Tibial nerve (tissue), 4 donors: Measurements from ENCODE around the gene S100PBP. TPM values are rescaled to one million over a fixed set of nuclear protein-coding genes. Genes with fewer than 3 reads are reported as not detected.

Source experiments
- DNase-seq, 2 donors: peaks; one replicate each; pipeline ENCODE4 v3.0.0-alpha.2; 2019; ENCODE audit warnings: low spot score in 2 of 2
- H3K27ac ChIP-seq, 4 donors: fragments of 200-600 bp; sonication (generic) in 3 of 4; one replicate each; pipeline ENCODE4 v1.5.1; 2017 to 2019; ENCODE audit warnings: mild to moderate bottlenecking in 1 of 4
- H3K27me3 ChIP-seq, 2 donors: fragments of 200-600 bp; sonication (generic) in 1 of 2; one replicate each; pipeline versions ENCODE4 v1.5.1 to v1.6.0; 2017 to 2019
- H3K36me3 ChIP-seq, 3 donors: fragments of 200-600 bp; sonication (generic); one replicate each; pipeline ENCODE4 v1.5.1; 2018 to 2019
- H3K4me1 ChIP-seq, 4 donors: fragments of 200-600 bp; sonication (generic) in 3 of 4; one replicate each; pipeline ENCODE4 v1.5.1; 2017 to 2019
- H3K4me3 ChIP-seq, 4 donors: fragments of 200-600 bp; sonication (generic) in 3 of 4; one replicate each; pipeline ENCODE4 v1.5.1; 2017 to 2019; ENCODE audit warnings: mild to moderate bottlenecking in 1 of 4, moderate library complexity in 1 of 4
- H3K9me3 ChIP-seq, 4 donors: fragments of 200-600 bp; sonication (generic) in 3 of 4; one replicate each; pipeline ENCODE4 v1.5.1; 2017 to 2019
- EP300 ChIP-seq, 2 donors: sonication (generic); formaldehyde crosslinking; IDR thresholded peaks; one replicate each; pipeline ENCODE4 v1.6.1; 2017; ENCODE audit warnings: antibody characterized with exemption in 2 of 2, mild to moderate bottlenecking in 1 of 2
- POLR2A ChIP-seq, 2 donors: fragments of 450-650 bp; IDR thresholded peaks; one replicate each; pipeline ENCODE4 v1.6.1; 2017; ENCODE audit warnings: antibody characterized with exemption in 2 of 2, mild to moderate bottlenecking in 2 of 2, moderate library complexity in 2 of 2
- WGBS, 2 donors: methylation state at CpG; one replicate each; pipeline ENCODE4 v1.1.5; 2018; 5-methylcytosine and 5-hydroxymethylcytosine counted together
- total RNA-seq, 4 donors: library from RNA; depleted of rRNA; stranded (reverse); fragments of >200 nt; gene quantifications; one replicate each; pipeline ENCODE4 v1.1.0, GENCODE V29; 2016
- TF ChIP-seq, protein P1 (sequence below), 5 experiments: fragments of 200-600 bp in 3 of 5; fragments of 450-650 bp in 2 of 5; sonication (generic) in 3 of 5; IDR thresholded peaks; one replicate each; pipeline ENCODE4 v1.5.1; 2016 to 2019; ENCODE audit warnings: antibody characterized with exemption in 5 of 5, mild to moderate bottlenecking in 3 of 5, moderate library complexity in 2 of 5

S100PBP gene
- total RNA-seq, 4 donors from 2014 or later = 24.0 to 55.5 (median 33.4) TPM

DNA sequence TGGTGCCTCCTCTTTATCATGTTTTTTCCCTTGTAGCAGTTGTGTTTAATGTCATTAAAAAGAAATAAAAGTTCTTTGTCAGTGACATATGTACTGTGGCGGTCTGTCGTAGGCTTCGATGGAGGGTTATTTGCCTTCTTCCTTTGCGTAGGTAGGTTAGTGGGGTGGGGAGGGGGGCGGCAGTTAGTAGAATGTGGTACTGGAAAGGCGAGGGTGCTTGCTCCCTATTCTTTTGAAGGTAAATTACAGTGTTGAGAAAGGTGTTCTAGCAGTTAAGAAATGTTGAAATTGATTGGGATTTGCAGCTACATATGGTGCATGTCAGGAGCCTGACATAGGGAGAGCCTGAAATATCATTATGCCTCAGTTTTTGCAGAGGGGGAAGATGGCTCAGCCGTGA lies 41.3 kb downstream of the S100PBP start:
- peaks cover 0 to 95% (median 2%) of the 10 kb centered on the region in 3 donors for H3K36me3 ChIP-seq
- no peaks in the 10 kb centered on the region for H3K9me3 ChIP-seq
- H3K27ac ChIP-seq = no peak overlapping the region
- DNase-seq = no peak
- no peak overlapping the region for H3K4me3 ChIP-seq
- peaks cover 0 to 7% (median 0%) of the 10 kb centered on the region in 4 donors for H3K4me1 ChIP-seq
- no peaks in the 10 kb centered on the region for H3K27me3 ChIP-seq
- TF ChIP-seq EP300 (IDR thresholded peaks at IDR 0.05) = no peak
- TF ChIP-seq POLR2A (IDR thresholded peaks at IDR 0.05) = no peak
- TF ChIP-seq, protein P1, sequence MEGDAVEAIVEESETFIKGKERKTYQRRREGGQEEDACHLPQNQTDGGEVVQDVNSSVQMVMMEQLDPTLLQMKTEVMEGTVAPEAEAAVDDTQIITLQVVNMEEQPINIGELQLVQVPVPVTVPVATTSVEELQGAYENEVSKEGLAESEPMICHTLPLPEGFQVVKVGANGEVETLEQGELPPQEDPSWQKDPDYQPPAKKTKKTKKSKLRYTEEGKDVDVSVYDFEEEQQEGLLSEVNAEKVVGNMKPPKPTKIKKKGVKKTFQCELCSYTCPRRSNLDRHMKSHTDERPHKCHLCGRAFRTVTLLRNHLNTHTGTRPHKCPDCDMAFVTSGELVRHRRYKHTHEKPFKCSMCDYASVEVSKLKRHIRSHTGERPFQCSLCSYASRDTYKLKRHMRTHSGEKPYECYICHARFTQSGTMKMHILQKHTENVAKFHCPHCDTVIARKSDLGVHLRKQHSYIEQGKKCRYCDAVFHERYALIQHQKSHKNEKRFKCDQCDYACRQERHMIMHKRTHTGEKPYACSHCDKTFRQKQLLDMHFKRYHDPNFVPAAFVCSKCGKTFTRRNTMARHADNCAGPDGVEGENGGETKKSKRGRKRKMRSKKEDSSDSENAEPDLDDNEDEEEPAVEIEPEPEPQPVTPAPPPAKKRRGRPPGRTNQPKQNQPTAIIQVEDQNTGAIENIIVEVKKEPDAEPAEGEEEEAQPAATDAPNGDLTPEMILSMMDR (IDR thresholded peaks at IDR 0.05) = no peak
- WGBS, 2 donors = 90 to 93% methylated on average over 7 of the region's 7 CpGs

DNA sequence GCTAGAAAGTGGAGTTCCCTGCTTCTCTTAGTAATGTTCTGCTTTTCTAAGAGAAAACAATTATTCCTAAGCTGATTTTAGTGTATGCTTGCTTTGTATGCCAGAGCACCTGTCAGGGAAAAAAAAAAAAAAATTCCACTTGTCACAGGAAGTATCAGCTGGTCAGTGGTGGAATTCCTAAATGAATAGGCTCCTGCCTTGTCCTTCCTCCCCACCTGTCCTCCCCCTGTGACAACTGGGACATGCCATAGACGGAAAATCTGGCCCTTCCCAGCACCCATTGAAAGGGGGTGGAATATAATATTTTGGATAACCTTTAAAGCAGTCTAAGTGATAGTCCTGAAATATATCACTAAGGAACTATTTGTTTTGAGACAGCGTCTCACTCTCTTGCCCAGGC lies 42.5 kb downstream of the S100PBP start:
- TF ChIP-seq, protein P1 (IDR thresholded peaks at IDR 0.05) = no peak
- TF ChIP-seq EP300 (IDR thresholded peaks at IDR 0.05) (no peak), POLR2A (IDR thresholded peaks at IDR 0.05) (no peak)
- Histone ChIP-seq H3K36me3 (peaks cover 0 to 95% (median 0%) of the 10 kb centered on the region in 3 donors), H3K27ac (no peak overlapping the region), H3K4me3 (no peak overlapping the region), H3K4me1 (peaks cover 0 to 7% (median 0%) of the 10 kb centered on the region in 4 donors), H3K27me3 (no peaks in the 10 kb centered on the region), H3K9me3 (no peaks in the 10 kb centered on the region)
- 95% methylated on average over 2 of the region's 2 CpGs for WGBS, 2 donors
- no peak for DNase-seq

DNA sequence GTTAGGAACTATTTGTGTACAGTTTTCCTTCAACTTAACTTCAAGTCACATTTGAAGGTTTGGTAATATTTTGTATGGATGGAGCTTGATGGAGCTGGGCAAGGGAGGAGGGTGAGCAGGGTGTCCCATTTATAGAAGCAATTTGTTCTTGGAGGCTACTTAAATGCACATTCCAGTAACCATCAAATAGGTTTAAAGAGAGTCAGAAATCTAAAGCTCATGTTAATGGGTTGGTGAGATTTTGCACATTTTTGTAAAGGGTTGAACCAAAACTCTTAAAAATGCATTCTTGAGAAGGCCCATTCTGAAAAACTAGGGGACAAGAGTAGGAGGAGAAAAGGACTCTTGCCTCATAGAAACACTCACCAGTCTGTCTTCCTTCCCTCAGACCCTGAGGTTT lies 43.1 kb downstream of the S100PBP start:
- H3K4me3 ChIP-seq = no peak overlapping the region
- no peaks in the 10 kb centered on the region for H3K27me3 ChIP-seq
- H3K4me1 ChIP-seq = peaks cover 0 to 7% (median 0%) of the 10 kb centered on the region in 4 donors
- no peaks in the 10 kb centered on the region for H3K9me3 ChIP-seq
- H3K27ac ChIP-seq = no peak overlapping the region
- H3K36me3 ChIP-seq = peaks cover 0 to 96% (median 0%) of the 10 kb centered on the region in 3 donors
- no peak for TF ChIP-seq POLR2A (IDR thresholded peaks at IDR 0.05)
- no peak for DNase-seq

DNA sequence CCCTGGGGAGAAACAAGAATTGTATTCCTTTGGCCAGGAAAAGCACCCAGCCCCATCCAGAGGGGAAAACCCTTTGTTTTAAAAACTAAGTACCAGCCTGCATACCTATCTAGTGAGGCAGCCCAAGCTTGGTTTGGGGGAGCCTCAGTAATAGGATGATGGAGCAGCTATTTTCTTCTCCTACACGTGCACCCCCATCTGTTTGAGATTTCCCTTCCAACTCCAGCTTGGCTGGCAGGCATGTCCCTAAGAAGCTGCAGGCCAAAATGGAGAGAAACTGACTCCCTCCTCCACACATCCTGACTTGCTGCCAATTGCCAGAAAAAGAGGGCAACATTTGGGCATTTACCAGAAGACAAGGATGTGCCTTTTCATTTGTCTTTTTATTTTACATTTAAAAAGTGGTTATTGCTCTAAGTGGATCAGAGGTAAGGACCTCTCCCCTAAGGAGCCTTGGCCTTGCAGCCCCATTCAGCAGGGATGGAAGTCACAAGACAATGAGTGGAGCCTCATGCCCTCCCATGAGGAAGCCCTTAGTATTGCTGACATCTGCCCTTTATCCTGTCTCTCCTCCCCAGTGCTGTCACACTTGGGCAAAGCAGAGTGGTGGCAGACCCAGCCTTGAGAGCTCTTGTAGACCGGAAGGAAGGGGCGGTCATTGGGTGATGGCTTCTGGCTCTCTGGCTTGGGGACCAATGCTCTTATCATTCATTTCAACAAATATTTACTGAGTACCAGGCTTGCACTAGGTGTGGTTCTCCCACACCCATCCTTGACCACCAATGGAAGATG lies 44.6 kb downstream of the S100PBP start:
- Histone ChIP-seq H3K4me1 (peaks cover 0 to 7% (median 0%) of the 10 kb centered on the region in 4 donors), H3K36me3 (peaks cover 0 to 85% (median 0%) of the 10 kb centered on the region in 3 donors), H3K9me3 (no peaks in the 10 kb centered on the region), H3K4me3 (no peak overlapping the region), H3K27me3 (no peaks in the 10 kb centered on the region), H3K27ac (no peak overlapping the region)
- DNase-seq = no peak
- 68 to 80% methylated on average over 3 of the region's 3 CpGs for WGBS, 2 donors
- TF ChIP-seq POLR2A (IDR thresholded peaks at IDR 0.05) = no peak
- TF ChIP-seq EP300 (IDR thresholded peaks at IDR 0.05) = no peak
- TF ChIP-seq, protein P1 (IDR thresholded peaks at IDR 0.05) = no peak

DNA sequence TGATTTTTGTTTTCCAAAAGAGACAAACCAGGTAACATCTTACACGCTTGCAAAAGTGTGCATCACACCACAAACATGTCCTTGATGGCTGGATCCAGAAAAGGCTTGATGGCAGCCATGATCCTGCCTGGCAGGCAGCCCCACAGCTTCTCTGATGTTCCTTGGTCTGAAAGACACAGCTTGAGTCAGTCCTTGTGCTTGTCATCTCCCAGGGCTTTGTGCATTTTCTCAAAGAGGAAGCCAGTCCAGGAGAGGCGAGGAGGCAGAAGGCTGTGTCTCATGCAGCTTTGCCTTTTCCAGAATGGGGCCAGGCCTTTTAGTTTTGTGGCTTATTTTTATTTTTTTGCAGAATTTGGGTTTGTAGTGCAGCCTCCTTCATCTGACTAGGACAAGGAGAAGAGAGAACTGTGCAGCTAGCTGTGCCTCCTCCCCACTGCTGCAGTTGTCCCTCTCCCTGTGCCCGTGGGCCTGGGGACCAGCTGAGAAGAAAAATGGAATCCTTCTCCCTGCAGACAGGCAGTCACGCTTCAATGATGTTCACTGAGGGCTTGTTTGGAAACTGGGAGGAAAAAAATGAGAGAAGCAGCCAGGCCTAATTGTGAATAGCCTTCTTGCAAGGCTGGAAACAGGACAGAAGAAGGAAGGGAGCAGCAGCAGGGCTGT lies 45.9 kb downstream of the S100PBP start:
- no peak overlapping the region for H3K27ac ChIP-seq
- DNase-seq = no peak
- no peak overlapping the region for H3K4me3 ChIP-seq
- TF ChIP-seq, protein P1 (IDR thresholded peaks at IDR 0.05) = no peak
- TF ChIP-seq POLR2A (IDR thresholded peaks at IDR 0.05) (no peak), EP300 (IDR thresholded peaks at IDR 0.05) (no peak)
- H3K36me3 ChIP-seq = peaks cover 0 to 84% (median 0%) of the 10 kb centered on the region in 3 donors
- WGBS, 2 donors = 88 to 89% methylated on average over 4 of the region's 4 CpGs
- no peaks in the 10 kb centered on the region for H3K9me3 ChIP-seq
- no peaks in the 10 kb centered on the region for H3K27me3 ChIP-seq
- peaks cover 0 to 7% (median 0%) of the 10 kb centered on the region in 4 donors for H3K4me1 ChIP-seq
